A673 (cell line): ENCODE measurements around the gene ZNRF3. TPM values are rescaled to one million over a fixed set of nuclear protein-coding genes. Genes with fewer than 3 reads are reported as not detected.
A peak's percentile ranks its signal among the peaks of the same experiment; 100 is the strongest.

Experiments used
- BruUV-seq: library from RNA; stranded (reverse); fragments of 400-500 nt; replicated peaks from 2 replicates; lab custom pipeline; 2021; lab: Mats Ljungman, UMichigan
- CTCF ChIA-PET: fragments of 300-600 bp; sonication (Branson Sonifier 250); formaldehyde crosslinking; loops from one replicate; lab custom pipeline; 2022; ENCODE audit warnings: antibody characterized with exemption; lab: Charles Lee
- POLR2A ChIA-PET: fragments of 300-600 bp; sonication (Branson Sonifier 250); formaldehyde crosslinking; loops from one replicate; lab custom pipeline; 2022; ENCODE audit warnings: antibody characterized with exemption; ENCODE audit not compliant: low non-redundant PET; lab: Charles Lee
- DNase-seq: peaks from one replicate; pipeline ENCODE4 v3.0.0-alpha.2; 2015; ENCODE audit warnings: low spot score
- H3K27ac ChIP-seq: fragments of 200-600 bp; sonication (generic); 2 replicates; pipeline ENCODE4 v1.5.1; 2016; ENCODE audit warnings: mixed run types, low read depth, mild to moderate bottlenecking, mixed read lengths, antibody characterized with exemption, low read length; ENCODE audit not compliant: poor library complexity, severe bottlenecking
- H3K27me3 ChIP-seq: fragments of 200-600 bp; sonication (generic); replicated peaks from 2 replicates; pipeline ENCODE4 v1.6.1; 2017; ENCODE audit warnings: mixed run types, low read depth, mild to moderate bottlenecking, mixed read lengths, antibody characterized with exemption, low read length; ENCODE audit not compliant: insufficient read depth, poor library complexity
- H3K36me3 ChIP-seq: fragments of 200-600 bp; sonication (generic); 2 replicates; pipeline ENCODE4 v1.6.1; 2016; ENCODE audit warnings: mixed run types, mild to moderate bottlenecking, mixed read lengths, antibody characterized with exemption, low read length; ENCODE audit not compliant: insufficient read depth, poor library complexity, severe bottlenecking
- H3K4me1 ChIP-seq: fragments of 200-600 bp; sonication (generic); 2 replicates; pipeline ENCODE4 v1.6.1; 2017; ENCODE audit warnings: mixed run types, mild to moderate bottlenecking, mixed read lengths, antibody characterized with exemption, low read length; ENCODE audit not compliant: insufficient read depth, poor library complexity, severe bottlenecking
- H3K4me3 ChIP-seq: fragments of 200-600 bp; sonication (generic); 2 replicates; pipeline ENCODE4 v1.5.1; 2016; ENCODE audit warnings: low read depth, mixed run types, mild to moderate bottlenecking, mixed read lengths, low read length; ENCODE audit not compliant: poor library complexity, severe bottlenecking
- H3K9me3 ChIP-seq: fragments of 200-600 bp; sonication (generic); 2 replicates; pipeline ENCODE4 v1.6.1; 2016; ENCODE audit warnings: mixed run types, low read depth, mild to moderate bottlenecking, mixed read lengths, antibody characterized with exemption, low read length; ENCODE audit not compliant: poor library complexity, severe bottlenecking
- CTCF ChIP-seq: fragments of 300-800, 200-600 bp; sonication (generic); conservative IDR thresholded peaks from 2 replicates; pipeline ENCODE4 v1.5.1; 2017; ENCODE audit warnings: low read depth, mild to moderate bottlenecking, antibody characterized with exemption, low read length, moderate library complexity, mixed read lengths
- EZH2 ChIP-seq: fragments of 200-600 bp; sonication (generic); IDR thresholded peaks from 2 replicates; pipeline ENCODE4 v1.6.1; 2017; ENCODE audit warnings: borderline replicate concordance, low read depth, mild to moderate bottlenecking, mixed read lengths, antibody characterized with exemption, low read length; ENCODE audit not compliant: poor library complexity, severe bottlenecking
- intact Hi-C: fragments of 100-400 bp; cut with micrococcal nuclease; formaldehyde crosslinking; loops from one replicate; pipeline ENCODE4 v1.10.0; 2022; ENCODE audit not compliant: unreplicated experiment
- total RNA-seq: library from RNA; stranded (reverse); gene quantifications from 2 replicates; pipeline ENCODE4 v1.2.3, GENCODE V29; 2021

ZNRF3 gene
- total RNA-seq, 1 experiment from 2014 or later: 11.9 TPM

GRCh38 chr22:29028468-29028867 lies 145.1 kb downstream of the ZNRF3 start:
- Histone ChIP-seq H3K27me3 (no peaks in the 10 kb centered on the region), H3K27ac (no peak overlapping the region), H3K4me3 (no peak overlapping the region), H3K4me1 (peaks cover 15% of the 10 kb centered on the region), H3K9me3 (no peaks in the 10 kb centered on the region), H3K36me3 (no peaks in the 10 kb centered on the region)
- BruUV-seq: no TSS peak
- intact Hi-C loops: no loop called here
- no peak for DNase-seq
- CTCF ChIA-PET: no interaction called here
- TF ChIP-seq CTCF (no peak), EZH2 (no peak)
- POLR2A ChIA-PET: no interaction called here

GRCh38 chr22:29029202-29030000 lies 146.0 kb downstream of the ZNRF3 start:
- Histone ChIP-seq H3K27ac (no peak overlapping the region), H3K36me3 (no peaks in the 10 kb centered on the region), H3K9me3 (no peaks in the 10 kb centered on the region), H3K4me3 (no peak overlapping the region), H3K27me3 (no peaks in the 10 kb centered on the region), H3K4me1 (peaks cover 7% of the 10 kb centered on the region)
- no peak for TF ChIP-seq EZH2
- TF ChIP-seq CTCF: no peak
- BruUV-seq: no TSS peak
- no peak for DNase-seq
- CTCF ChIA-PET: no interaction called here
- POLR2A ChIA-PET: no interaction called here
- intact Hi-C loops: no loop called here

GRCh38 chr22:29030016-29030617 lies 146.7 kb downstream of the ZNRF3 start:
- BruUV-seq: no TSS peak
- H3K27ac ChIP-seq: no peak overlapping the region
- peak overlapping the region; percentile 14 for H3K4me3 ChIP-seq
- H3K4me1 ChIP-seq: peaks cover 7% of the 10 kb centered on the region
- no peaks in the 10 kb centered on the region for H3K36me3 ChIP-seq
- intact Hi-C loops: no loop called here
- no peaks in the 10 kb centered on the region for H3K27me3 ChIP-seq
- POLR2A ChIA-PET: no interaction called here
- CTCF ChIA-PET: no interaction called here
- TF ChIP-seq CTCF: no peak
- no peak for DNase-seq
- no peaks in the 10 kb centered on the region for H3K9me3 ChIP-seq
